HL-60 (cell line): ENCODE results near the gene INPP5E.

ENCODE experiments used
- CTCF ChIP-seq: IDR thresholded peaks from one replicate; pipeline ENCODE4 v1.5.1; 2011; ENCODE audit warnings: low read length, control low read depth, inconsistent platforms; ENCODE audit not compliant: insufficient read depth
- GABPA ChIP-seq: IDR thresholded peaks from 2 replicates; pipeline ENCODE4 v1.6.1; 2012; ENCODE audit warnings: low read depth
- POLR2AphosphoS5 ChIP-seq: IDR thresholded peaks from 2 replicates; pipeline ENCODE4 v1.6.1; 2012; ENCODE audit warnings: low read depth
- REST ChIP-seq: IDR thresholded peaks from 2 replicates; pipeline ENCODE4 v1.6.1; 2012; ENCODE audit warnings: low read depth; ENCODE audit not compliant: insufficient replicate concordance

DNA sequence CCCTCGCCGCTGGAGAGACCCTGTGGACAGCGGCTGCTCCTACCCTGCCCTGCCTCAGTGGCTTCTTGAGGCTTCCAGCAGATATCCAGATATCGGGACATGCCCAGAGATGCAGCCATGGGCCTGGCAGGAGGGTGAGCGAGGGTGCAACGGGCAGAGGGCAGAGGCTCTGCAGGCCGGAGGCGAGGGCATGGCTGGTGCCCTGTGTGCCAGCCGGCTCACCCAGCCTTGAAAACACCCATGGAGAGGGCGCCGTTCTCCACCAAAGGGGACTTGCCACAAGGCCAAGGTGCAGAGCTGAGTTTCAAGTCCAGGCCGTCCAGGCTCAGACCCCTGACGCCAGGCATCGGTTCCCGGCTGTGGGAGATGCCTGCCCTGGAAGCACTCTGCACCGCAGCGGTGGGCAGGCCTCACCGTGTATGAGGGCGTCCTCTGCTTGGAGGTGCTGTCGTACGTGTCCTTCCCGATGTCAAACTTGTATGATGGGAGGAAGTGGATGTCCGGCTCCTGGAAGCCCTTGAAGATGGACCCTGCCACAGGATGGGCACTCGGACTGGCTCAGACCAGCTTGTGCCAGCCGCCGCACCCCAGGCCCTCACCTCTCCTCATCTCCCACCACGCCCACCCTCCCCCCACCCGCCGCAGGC, 8.9 kb downstream of the INPP5E start:
- no peak for TF ChIP-seq CTCF
- no peak for TF ChIP-seq POLR2AphosphoS5
- no peak for TF ChIP-seq GABPA
- no peak for TF ChIP-seq REST
